Measurements from ENCODE around the gene NPAS3. TPM values are rescaled to one million over a fixed set of nuclear protein-coding genes. Genes with fewer than 3 reads are reported as not detected.

The NPAS3 gene
- total RNA-seq, 2 experiments from 2014 or later, result not detected

GRCh38 chr14:33704481-33704880 is 765.8 kb downstream of the NPAS3 start:
- ChIA-PET CTCF (no interaction called here), POLR2A (no interaction called here)
- intact Hi-C loops (cut with micrococcal nuclease), result no loop called here
- no peak for TF ChIP-seq CTCF (IDR thresholded peaks at IDR 0.05)
- no peaks in the 10 kb centered on the region for H3K9me3 Mint-ChIP-seq
- no peak overlapping the region for H3K4me3 Mint-ChIP-seq
- no peaks in the 10 kb centered on the region for H3K4me1 Mint-ChIP-seq (ENCODE audit: low read depth)
- no peak overlapping the region for H3K27ac Mint-ChIP-seq
- no peaks in the 10 kb centered on the region for H3K36me3 Mint-ChIP-seq (ENCODE audit: low read depth)
- DNase-seq (no peak), ATAC-seq (no peak)
- peaks cover 4% of the 10 kb centered on the region for H3K27me3 Mint-ChIP-seq

GRCh38 chr14:33705490-33705889 is 766.8 kb downstream of the NPAS3 start:
- DNase-seq (no peak), ATAC-seq (no peak)
- Mint-ChIP-seq H3K4me1 (ENCODE audit: low read depth) (no peaks in the 10 kb centered on the region), H3K27ac (no peak overlapping the region), H3K27me3 (peaks cover 4% of the 10 kb centered on the region), H3K36me3 (ENCODE audit: low read depth) (no peaks in the 10 kb centered on the region), H3K9me3 (no peaks in the 10 kb centered on the region), H3K4me3 (no peak overlapping the region)
- TF ChIP-seq CTCF (IDR thresholded peaks at IDR 0.05), result no peak
- ChIA-PET POLR2A (no interaction called here), CTCF (no interaction called here)
- intact Hi-C loops (cut with micrococcal nuclease), result no loop called here

GRCh38 chr14:33707716-33708115 is 769.0 kb downstream of the NPAS3 start:
- DNase-seq (no peak), ATAC-seq (no peak)
- intact Hi-C loops (cut with micrococcal nuclease), result no loop called here
- TF ChIP-seq CTCF (IDR thresholded peaks at IDR 0.05), result no peak
- H3K27ac Mint-ChIP-seq, result no peak overlapping the region
- POLR2A ChIA-PET, result no interaction called here
- CTCF ChIA-PET, result no interaction called here
- no peaks in the 10 kb centered on the region for H3K4me1 Mint-ChIP-seq (ENCODE audit: low read depth)
- no peaks in the 10 kb centered on the region for H3K36me3 Mint-ChIP-seq (ENCODE audit: low read depth)
- no peak overlapping the region for H3K4me3 Mint-ChIP-seq
- H3K27me3 Mint-ChIP-seq, result peaks cover 4% of the 10 kb centered on the region
- H3K9me3 Mint-ChIP-seq, result no peaks in the 10 kb centered on the region

- H3K27ac Mint-ChIP-seq, result no peak overlapping the region
- no peak for ATAC-seq
- H3K27me3 Mint-ChIP-seq, result peaks cover 4% of the 10 kb centered on the region
- intact Hi-C loops (cut with micrococcal nuclease), result no loop called here
- no peaks in the 10 kb centered on the region for H3K36me3 Mint-ChIP-seq (ENCODE audit: low read depth)
- no peaks in the 10 kb centered on the region for H3K9me3 Mint-ChIP-seq
- H3K4me1 Mint-ChIP-seq (ENCODE audit: low read depth), result no peaks in the 10 kb centered on the region
- no peak overlapping the region for H3K4me3 Mint-ChIP-seq
- TF ChIP-seq CTCF (IDR thresholded peaks at IDR 0.05), result no peak
- POLR2A ChIA-PET, result no interaction called here
- no peak for DNase-seq
- CTCF ChIA-PET, result no interaction called here
Observed at GRCh38 chr14:33709283-33709682, 770.6 kb downstream of the NPAS3 start.

GRCh38 chr14:33709711-33710110 is 771.0 kb downstream of the NPAS3 start:
- no peak for ATAC-seq
- H3K27ac Mint-ChIP-seq, result no peak overlapping the region
- POLR2A ChIA-PET, result no interaction called here

More at GRCh38 chr14:33709711-33710110, 771.0 kb downstream of the NPAS3 start:
- intact Hi-C loops (cut with micrococcal nuclease), result no loop called here
- Mint-ChIP-seq H3K9me3 (no peaks in the 10 kb centered on the region), H3K4me1 (ENCODE audit: low read depth) (no peaks in the 10 kb centered on the region), H3K27me3 (peaks cover 2% of the 10 kb centered on the region), H3K4me3 (no peak overlapping the region), H3K36me3 (ENCODE audit: low read depth) (no peaks in the 10 kb centered on the region)
- CTCF ChIA-PET, result no interaction called here
- TF ChIP-seq CTCF (IDR thresholded peaks at IDR 0.05), result no peak
- DNase-seq, result no peak

Measured in activated CD8-positive, alpha-beta T cell treated with anti-CD3 and anti-CD28 coated beads for 36 hours (primary cell).